Lower lobe of right lung (tissue), 2 donors: ENCODE measurements around the gene ELMO2. TPM values are rescaled to one million over a fixed set of nuclear protein-coding genes. Genes with fewer than 3 reads are reported as not detected.

Experiments
- ATAC-seq, 2 donors: fragments of 200-7000 bp; cut with Tn5 transposase; one replicate each; pipeline ENCODE4 v1.9.1; 2020 to 2022; ENCODE audit warnings: mild to moderate bottlenecking in 2 of 2, moderate library complexity in 2 of 2
- DNase-seq: peaks from one replicate; pipeline ENCODE4 v3.0.0-alpha.2; 2020
- H3K27ac ChIP-seq: fragments of 200-600 bp; one replicate; pipeline ENCODE4 v1.8.0; 2022
- H3K27me3 ChIP-seq: fragments of 200-600 bp; one replicate; pipeline ENCODE4 v1.8.0; 2022; ENCODE audit warnings: low read depth
- H3K36me3 ChIP-seq: fragments of 200-600 bp; one replicate; pipeline ENCODE4 v1.8.0; 2022; ENCODE audit warnings: mild to moderate bottlenecking
- H3K4me1 ChIP-seq: fragments of 200-600 bp; one replicate; pipeline ENCODE4 v1.8.0; 2022
- H3K4me3 ChIP-seq: fragments of 200-600 bp; one replicate; pipeline ENCODE4 v1.8.0; 2022; ENCODE audit warnings: mild to moderate bottlenecking
- H3K9me3 ChIP-seq: fragments of 200-600 bp; one replicate; pipeline ENCODE4 v1.8.0; 2022
- intact Hi-C: fragments of 100-400 bp; cut with DNase I; formaldehyde crosslinking; loops from one replicate; pipeline ENCODE4 v1.11.0; 2022
- total RNA-seq: library from RNA; stranded (reverse); fragmentation: NEBNext Ultra II Directional; extraction: Animal tissue kit (Norgen Biotek cat#: 25700); gene quantifications from one replicate; pipeline ENCODE4 v1.2.1, GENCODE V29; 2021
- TF ChIP-seq, protein P1 (sequence below): fragments of 200-600 bp; IDR thresholded peaks from one replicate; pipeline ENCODE4 v1.8.0; 2022; ENCODE audit warnings: antibody characterized with exemption, mild to moderate bottlenecking
- donor health status: DM: no; HTN: yes; CAD: no; lungs with severe emphysema.

Gene ELMO2
- total RNA-seq, 1 donor from 2014 or later = 61.9 TPM

DNA sequence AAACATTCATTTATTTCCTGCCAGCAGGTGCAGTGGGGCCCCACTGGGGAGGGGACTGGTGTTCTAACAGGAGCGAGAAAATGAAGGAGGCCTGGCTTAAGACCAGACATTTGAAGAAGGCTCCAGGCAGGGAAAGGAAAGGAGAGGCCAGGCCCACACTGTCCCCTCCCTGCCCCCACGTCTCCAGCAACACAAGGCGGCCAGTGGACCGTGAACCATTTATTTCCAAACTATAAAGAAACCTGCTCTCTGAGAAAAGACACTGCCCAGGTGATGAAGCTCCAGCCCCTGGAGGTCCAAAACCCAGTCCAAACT lies 56.7 kb downstream of the ELMO2 start:
- ATAC-seq (no peak), DNase-seq (no peak)
- Histone ChIP-seq H3K4me3 (no peak overlapping the region), H3K27ac (no peak overlapping the region), H3K4me1 (no peaks in the 10 kb centered on the region), H3K36me3 (peaks cover 36% of the 10 kb centered on the region), H3K9me3 (no peaks in the 10 kb centered on the region), H3K27me3 (no peaks in the 10 kb centered on the region)
- intact Hi-C loops = no loop called here
- TF ChIP-seq, protein P1, sequence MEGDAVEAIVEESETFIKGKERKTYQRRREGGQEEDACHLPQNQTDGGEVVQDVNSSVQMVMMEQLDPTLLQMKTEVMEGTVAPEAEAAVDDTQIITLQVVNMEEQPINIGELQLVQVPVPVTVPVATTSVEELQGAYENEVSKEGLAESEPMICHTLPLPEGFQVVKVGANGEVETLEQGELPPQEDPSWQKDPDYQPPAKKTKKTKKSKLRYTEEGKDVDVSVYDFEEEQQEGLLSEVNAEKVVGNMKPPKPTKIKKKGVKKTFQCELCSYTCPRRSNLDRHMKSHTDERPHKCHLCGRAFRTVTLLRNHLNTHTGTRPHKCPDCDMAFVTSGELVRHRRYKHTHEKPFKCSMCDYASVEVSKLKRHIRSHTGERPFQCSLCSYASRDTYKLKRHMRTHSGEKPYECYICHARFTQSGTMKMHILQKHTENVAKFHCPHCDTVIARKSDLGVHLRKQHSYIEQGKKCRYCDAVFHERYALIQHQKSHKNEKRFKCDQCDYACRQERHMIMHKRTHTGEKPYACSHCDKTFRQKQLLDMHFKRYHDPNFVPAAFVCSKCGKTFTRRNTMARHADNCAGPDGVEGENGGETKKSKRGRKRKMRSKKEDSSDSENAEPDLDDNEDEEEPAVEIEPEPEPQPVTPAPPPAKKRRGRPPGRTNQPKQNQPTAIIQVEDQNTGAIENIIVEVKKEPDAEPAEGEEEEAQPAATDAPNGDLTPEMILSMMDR = no peak

DNA sequence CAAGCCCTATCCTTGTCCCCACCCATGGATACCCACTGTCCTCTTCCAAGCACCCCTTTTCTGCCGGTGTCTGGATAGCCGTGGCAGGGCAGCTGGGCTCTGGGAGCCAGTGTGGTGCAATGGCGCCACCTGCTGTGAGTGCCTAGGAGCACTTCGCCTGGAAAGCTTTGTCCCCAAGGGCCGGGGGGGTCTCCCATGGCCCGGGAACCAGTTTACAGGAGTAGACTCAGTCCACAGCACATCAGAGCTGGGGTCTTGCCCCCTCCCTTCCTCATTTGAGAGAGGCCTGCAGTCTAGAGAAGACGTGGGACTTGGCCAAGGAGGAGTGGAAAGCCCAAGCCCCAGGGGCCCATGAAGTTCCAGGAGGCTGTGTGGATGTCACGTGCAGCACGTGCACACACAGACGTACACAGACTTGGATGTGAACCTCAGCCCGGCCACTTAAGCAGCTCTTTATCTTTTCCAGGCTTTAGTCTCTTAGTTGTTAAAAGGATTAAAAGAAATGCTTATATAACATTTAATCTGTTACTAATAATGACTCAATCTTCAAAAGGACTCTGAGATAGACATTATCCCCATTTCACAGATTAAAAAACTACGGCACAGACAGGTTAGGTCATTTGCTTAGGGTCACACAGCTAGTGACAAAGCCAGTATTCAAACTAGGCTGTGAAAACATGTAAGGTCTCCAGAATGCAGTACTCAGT lies 57.2 kb downstream of the ELMO2 start:
- Histone ChIP-seq H3K27me3 (no peaks in the 10 kb centered on the region), H3K9me3 (no peaks in the 10 kb centered on the region), H3K4me3 (no peak overlapping the region), H3K36me3 (peaks cover 31% of the 10 kb centered on the region), H3K4me1 (no peaks in the 10 kb centered on the region), H3K27ac (no peak overlapping the region)
- DNase-seq (peak; percentile 67), ATAC-seq (peak; percentile 60 to 64)
- intact Hi-C loops = no loop called here
- TF ChIP-seq, protein P1 = peak; percentile 66

DNA sequence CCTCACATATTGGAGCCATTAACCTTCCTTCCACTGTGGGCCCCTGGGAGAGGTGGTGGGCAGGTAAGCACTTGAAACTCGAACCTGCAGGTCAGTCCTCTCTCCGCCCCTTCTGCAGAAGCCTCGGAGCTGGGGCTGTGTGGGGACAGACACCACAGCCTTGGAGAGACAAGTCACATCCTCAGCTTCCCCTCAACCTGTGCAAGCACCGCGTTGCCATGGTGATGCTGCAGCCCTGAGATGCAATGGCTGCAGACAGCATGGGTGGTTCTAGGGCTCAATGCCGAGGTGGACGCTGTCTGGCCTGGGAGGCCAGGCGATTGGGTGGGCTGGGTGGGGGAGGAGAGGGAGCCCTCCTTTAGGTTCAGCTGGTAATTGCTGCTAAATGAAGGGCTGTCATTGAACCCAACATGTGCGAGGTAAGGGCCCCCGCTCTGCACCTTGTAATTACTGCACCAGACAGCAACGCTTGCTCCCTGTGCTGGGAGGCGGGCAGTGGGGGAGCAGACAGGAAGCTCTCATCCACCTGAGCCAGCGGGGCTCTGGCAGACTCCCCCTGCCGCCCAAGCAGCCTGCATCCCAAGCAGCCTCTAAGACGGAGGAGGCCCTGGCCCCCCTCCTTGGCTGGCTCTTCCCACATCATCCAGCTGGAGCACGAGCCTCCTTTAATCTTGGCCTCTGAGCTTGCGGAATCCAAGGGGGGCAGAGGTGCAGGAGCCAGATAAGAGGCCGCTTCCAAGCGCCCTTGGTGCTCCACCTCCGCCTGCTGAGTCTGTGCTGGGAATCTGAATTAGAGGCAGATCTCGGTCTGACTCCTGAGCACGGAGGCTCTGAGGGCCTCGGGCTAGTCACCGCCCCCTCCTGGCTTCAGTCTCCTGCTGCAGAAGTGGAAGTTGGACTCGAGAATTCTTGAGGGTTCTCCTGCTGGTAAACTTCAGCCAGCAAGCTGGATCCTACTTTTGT lies 58.3 kb downstream of the ELMO2 start:
- intact Hi-C loops = no loop called here
- Histone ChIP-seq H3K27me3 (peaks cover 2% of the 10 kb centered on the region), H3K4me3 (no peak overlapping the region), H3K36me3 (peaks cover 31% of the 10 kb centered on the region), H3K9me3 (no peaks in the 10 kb centered on the region), H3K27ac (no peak overlapping the region), H3K4me1 (peaks cover 6% of the 10 kb centered on the region)
- DNase-seq = no peak
- TF ChIP-seq, protein P1 = no peak
- no peak for ATAC-seq

DNA sequence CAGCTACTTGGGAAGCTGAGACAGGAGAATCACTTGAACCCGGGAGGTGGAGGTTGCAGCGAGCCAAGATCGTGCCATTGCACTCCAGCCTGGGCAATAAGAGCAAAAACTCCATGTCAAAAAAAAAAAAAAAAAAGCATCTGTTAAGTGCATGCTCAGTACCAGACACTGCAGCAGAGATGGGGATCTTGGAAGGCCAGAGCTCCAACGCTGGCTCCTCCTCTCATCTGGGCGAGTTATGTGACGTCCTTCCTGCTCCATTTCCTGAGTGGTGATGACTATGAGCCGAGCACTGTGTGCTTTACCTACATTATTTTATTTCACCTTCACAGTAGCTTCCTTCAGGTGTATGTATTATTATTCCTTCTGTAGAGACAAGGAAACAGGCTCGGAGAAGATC lies 59.6 kb downstream of the ELMO2 start:
- Histone ChIP-seq H3K4me3 (no peak overlapping the region), H3K4me1 (peaks cover 15% of the 10 kb centered on the region), H3K27ac (no peak overlapping the region), H3K27me3 (peaks cover 14% of the 10 kb centered on the region), H3K36me3 (peaks cover 29% of the 10 kb centered on the region), H3K9me3 (no peaks in the 10 kb centered on the region)
- TF ChIP-seq, protein P1 = no peak
- DNase-seq (no peak), ATAC-seq (no peak)
- intact Hi-C loops = no loop called here

DNA sequence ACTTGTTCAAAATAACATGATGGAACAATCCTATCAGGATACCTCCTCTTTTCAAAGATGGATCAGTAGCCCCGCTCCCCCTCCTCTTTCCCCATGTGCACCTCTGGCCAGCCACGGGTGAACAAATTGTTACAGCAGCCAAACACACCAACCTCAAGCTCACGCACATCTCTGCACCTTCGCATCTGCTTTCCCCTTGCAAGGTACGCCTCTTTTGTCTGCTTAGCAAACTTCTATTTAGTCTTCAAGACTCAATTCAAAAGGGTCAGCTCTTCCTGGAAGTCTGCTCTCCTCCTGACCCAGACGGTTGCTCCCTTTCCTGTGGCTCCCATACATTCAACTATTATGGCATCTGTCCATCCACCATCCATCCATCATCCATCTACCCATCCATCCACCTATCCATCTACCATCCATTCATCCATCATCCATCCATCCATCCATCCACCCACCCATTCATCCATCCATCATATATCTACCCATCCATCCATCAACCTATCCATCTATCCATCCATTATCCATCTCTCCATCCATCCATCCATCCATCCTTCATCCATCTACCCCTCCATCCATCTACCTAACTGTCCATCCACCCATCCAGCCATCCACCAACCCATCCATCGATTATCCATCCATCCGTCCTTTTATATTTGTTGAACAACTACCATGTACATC lies 61.8 kb downstream of the ELMO2 start:
- peaks cover 31% of the 10 kb centered on the region for H3K27me3 ChIP-seq
- DNase-seq (no peak), ATAC-seq (no peak)
- H3K27ac ChIP-seq = no peak overlapping the region
- no peak overlapping the region for H3K4me3 ChIP-seq
- H3K36me3 ChIP-seq = peaks cover 12% of the 10 kb centered on the region
- no peaks in the 10 kb centered on the region for H3K9me3 ChIP-seq
- intact Hi-C loops = no loop called here
- TF ChIP-seq, protein P1 = no peak
- peaks cover 15% of the 10 kb centered on the region for H3K4me1 ChIP-seq
